Endodermal cell (in vitro differentiated cells): ENCODE results near the gene PIP4K2C. TPM values are rescaled to one million over a fixed set of nuclear protein-coding genes. Genes with fewer than 3 reads are reported as not detected.

ENCODE experiments used
- DNase-seq: peaks from one replicate; pipeline ENCODE4 v3.0.0-alpha.2; 2017
- H3K27ac ChIP-seq: 2 replicates; pipeline ENCODE4 v1.5.1; 2013; ENCODE audit warnings: mild to moderate bottlenecking, low read depth, low read length, moderate library complexity
- H3K27me3 ChIP-seq: 2 replicates; pipeline ENCODE4 v1.6.1; 2013; ENCODE audit warnings: mild to moderate bottlenecking, low read length, moderate library complexity; ENCODE audit not compliant: insufficient read depth, control insufficient read depth, poor library complexity, severe bottlenecking
- H3K36me3 ChIP-seq: 2 replicates; pipeline ENCODE4 v1.7.0; 2013; ENCODE audit warnings: mild to moderate bottlenecking, low read length, moderate library complexity; ENCODE audit not compliant: control insufficient read depth, insufficient read depth
- H3K4me1 ChIP-seq: one replicate; pipeline ENCODE4 v1.7.0; 2013; ENCODE audit warnings: low read length; ENCODE audit not compliant: control insufficient read depth, insufficient read depth
- H3K4me3 ChIP-seq: 2 replicates; pipeline ENCODE4 v1.5.1; 2013; ENCODE audit warnings: mild to moderate bottlenecking, low read length, moderate library complexity
- H3K9ac ChIP-seq: 2 replicates; pipeline ENCODE4 v1.6.1; 2013; ENCODE audit warnings: mild to moderate bottlenecking, low read length, moderate library complexity; ENCODE audit not compliant: poor library complexity, severe bottlenecking; ENCODE audit errors: extremely low read depth
- H3K9me3 ChIP-seq: 2 replicates; pipeline ENCODE4 v1.6.1; 2013; ENCODE audit warnings: mild to moderate bottlenecking, low read length, moderate library complexity; ENCODE audit not compliant: control insufficient read depth
- H3K27ac Mint-ChIP-seq: 2 replicates; pipeline ENCODE4 v1.8.0; 2020; ENCODE audit warnings: mixed read lengths
- H3K27me3 Mint-ChIP-seq: 2 replicates; pipeline ENCODE4 v1.8.0; 2021; ENCODE audit warnings: mild to moderate bottlenecking, mixed read lengths; ENCODE audit not compliant: insufficient read depth
- H3K36me3 Mint-ChIP-seq: 2 replicates; pipeline ENCODE4 v1.8.0; 2020; ENCODE audit warnings: low read depth, mixed read lengths
- H3K4me1 Mint-ChIP-seq: 2 replicates; pipeline ENCODE4 v1.8.0; 2020; ENCODE audit warnings: mixed read lengths
- H3K4me3 Mint-ChIP-seq: 2 replicates; pipeline ENCODE4 v1.8.0; 2020; ENCODE audit warnings: mild to moderate bottlenecking, moderate library complexity, mixed read lengths
- H3K9me3 Mint-ChIP-seq: 2 replicates; pipeline ENCODE4 v1.8.0; 2020; ENCODE audit warnings: mild to moderate bottlenecking, mixed read lengths
- WGBS, 2 experiments: methylation state at CpG; one replicate each; pipeline versions ENCODE4 v1.1.5 to v1.1.7; 2013; ENCODE audit warnings: missing lambda C conversion rate in 2 of 2, mixed read lengths in 1 of 2; ENCODE audit not compliant: insufficient coverage in 1 of 2, insufficient read length in 1 of 2; 5-methylcytosine and 5-hydroxymethylcytosine counted together
- total RNA-seq, 2 donors: library from RNA; stranded (reverse); fragmentation: NEBNext Ultra II Directional in 1 of 2; extraction: Animal tissue kit (Norgen Biotek cat#: 25700) in 1 of 2; gene quantifications; 2 replicates in 1 of 2; 3 replicates in 1 of 2; pipeline ENCODE4 v1.2.1, GENCODE V29; 2021
- TF ChIP-seq, protein P1 (sequence below): fragments of 200-600 bp; sonication (generic); conservative IDR thresholded peaks from 2 replicates; pipeline ENCODE4 v1.5.0; 2021; ENCODE audit warnings: antibody characterized with exemption, mild to moderate bottlenecking

Gene PIP4K2C
- total RNA-seq, 2 donors from 2014 or later: 40.9 to 45.5 TPM

DNA sequence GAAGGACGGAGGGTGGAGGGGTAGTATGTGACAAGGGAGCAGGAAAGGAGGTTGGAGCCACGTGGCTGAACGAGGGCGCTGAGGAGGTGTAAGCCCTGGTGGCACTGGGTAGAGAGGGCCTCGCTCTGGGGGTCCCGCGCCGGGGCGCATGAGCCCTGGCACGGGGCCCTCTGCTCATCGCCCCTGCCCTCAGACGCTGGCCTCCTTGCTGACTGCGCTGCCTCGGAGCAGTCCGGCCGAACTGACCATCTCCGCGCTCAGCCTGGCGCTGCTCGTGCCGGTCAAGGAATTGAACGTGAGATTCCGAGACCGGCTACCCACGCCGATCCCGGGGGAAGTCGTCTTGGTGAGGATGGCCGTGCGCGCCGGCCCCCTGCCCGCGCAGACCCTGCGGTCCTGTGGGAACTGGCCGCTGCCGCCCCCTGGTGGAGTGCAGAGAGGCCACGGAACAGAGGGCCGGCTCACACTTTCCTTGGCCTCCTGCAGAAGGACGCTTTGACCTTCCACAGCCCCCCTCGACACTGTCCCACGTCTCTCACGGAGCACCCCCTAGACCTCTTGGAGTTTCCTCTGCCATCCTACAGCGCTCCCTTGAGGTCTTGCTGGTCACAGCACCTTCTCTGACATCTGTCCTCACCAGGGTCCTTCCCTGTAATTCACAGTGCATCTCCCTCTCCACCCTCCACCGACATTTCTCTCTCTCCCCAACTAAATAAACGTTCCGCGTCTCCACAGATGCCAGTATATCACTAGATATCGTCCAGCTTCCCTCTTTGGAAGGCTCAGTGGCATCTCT is 30.7 kb downstream of the PIP4K2C start:
- Histone ChIP-seq H3K9me3 (no peaks in the 10 kb centered on the region), H3K27ac (no peak overlapping the region), H3K4me1 (no peaks in the 10 kb centered on the region), H3K4me3 (peak overlapping the region; percentile 67), H3K9ac (no peak overlapping the region), H3K36me3 (peaks cover under 1% of the 10 kb centered on the region), H3K27me3 (peaks cover 96% of the 10 kb centered on the region)
- 3 to 5% methylated on average over 26 to 49 of the region's 49 CpGs for WGBS, 2 experiments
- Mint-ChIP-seq H3K9me3 (no peaks in the 10 kb centered on the region), H3K4me3 (peak overlapping the region; percentile 43), H3K27me3 (peaks cover 100% of the 10 kb centered on the region), H3K27ac (no peak overlapping the region), H3K36me3 (no peaks in the 10 kb centered on the region), H3K4me1 (peaks cover 25% of the 10 kb centered on the region)
- TF ChIP-seq, protein P1, sequence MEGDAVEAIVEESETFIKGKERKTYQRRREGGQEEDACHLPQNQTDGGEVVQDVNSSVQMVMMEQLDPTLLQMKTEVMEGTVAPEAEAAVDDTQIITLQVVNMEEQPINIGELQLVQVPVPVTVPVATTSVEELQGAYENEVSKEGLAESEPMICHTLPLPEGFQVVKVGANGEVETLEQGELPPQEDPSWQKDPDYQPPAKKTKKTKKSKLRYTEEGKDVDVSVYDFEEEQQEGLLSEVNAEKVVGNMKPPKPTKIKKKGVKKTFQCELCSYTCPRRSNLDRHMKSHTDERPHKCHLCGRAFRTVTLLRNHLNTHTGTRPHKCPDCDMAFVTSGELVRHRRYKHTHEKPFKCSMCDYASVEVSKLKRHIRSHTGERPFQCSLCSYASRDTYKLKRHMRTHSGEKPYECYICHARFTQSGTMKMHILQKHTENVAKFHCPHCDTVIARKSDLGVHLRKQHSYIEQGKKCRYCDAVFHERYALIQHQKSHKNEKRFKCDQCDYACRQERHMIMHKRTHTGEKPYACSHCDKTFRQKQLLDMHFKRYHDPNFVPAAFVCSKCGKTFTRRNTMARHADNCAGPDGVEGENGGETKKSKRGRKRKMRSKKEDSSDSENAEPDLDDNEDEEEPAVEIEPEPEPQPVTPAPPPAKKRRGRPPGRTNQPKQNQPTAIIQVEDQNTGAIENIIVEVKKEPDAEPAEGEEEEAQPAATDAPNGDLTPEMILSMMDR: peak; percentile 97
- peak; percentile 93 for DNase-seq

DNA sequence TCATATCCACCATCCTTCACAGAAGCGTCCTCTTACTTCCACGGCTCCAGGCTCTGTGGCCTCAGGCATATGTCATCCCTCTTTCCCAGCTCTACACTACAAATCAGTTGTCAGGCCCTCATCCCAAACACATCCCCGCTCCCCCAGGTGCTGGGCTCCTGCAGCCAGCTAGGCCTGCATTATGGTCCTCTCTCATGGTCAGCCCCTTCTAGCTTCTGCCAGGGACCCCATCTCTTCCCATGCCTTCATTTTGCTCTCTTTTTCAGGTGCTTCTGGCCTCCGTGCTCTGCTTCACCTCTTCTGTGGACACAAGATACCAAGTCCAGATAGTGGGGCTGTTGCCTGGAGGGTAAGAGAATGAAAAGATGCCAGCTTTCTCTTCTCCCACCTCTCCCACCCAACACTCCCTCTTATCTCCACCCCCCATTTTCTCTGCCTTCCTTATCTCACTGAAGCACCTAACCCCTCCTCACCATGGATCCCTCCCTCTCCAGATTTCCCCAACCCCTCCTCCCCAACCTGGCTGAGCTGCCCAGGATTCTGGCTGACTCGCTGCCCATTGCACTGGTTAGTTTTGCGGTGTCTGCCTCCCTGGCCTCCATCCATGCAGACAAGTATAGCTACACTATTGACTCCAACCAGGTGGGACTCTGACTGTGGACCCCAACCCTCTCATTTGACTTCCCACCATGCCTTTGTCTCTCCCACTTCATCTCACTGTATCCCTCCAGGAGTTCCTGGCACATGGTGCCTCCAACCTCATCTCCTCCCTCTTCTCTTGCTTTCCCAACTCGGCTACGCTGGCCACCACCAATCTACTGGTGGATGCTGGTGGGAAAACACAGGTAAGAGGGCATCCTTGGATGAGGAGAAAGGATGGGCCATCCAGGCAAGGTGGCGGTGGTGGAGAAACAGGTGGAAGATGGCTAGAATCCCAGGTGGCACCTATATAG is 31.6 kb downstream of the PIP4K2C start:
- peaks cover 25% of the 10 kb centered on the region for H3K4me1 Mint-ChIP-seq
- 88 to 89% methylated on average over 4 to 9 of the region's 9 CpGs for WGBS, 2 experiments
- no peaks in the 10 kb centered on the region for H3K4me1 ChIP-seq
- no peaks in the 10 kb centered on the region for H3K9me3 Mint-ChIP-seq
- H3K36me3 ChIP-seq: no peaks in the 10 kb centered on the region
- H3K4me3 ChIP-seq: no peak overlapping the region
- no peak overlapping the region for H3K27ac Mint-ChIP-seq
- H3K9me3 ChIP-seq: no peaks in the 10 kb centered on the region
- no peak for DNase-seq
- H3K4me3 Mint-ChIP-seq: no peak overlapping the region
- no peaks in the 10 kb centered on the region for H3K36me3 Mint-ChIP-seq
- H3K27me3 Mint-ChIP-seq: peaks cover 100% of the 10 kb centered on the region
- H3K27ac ChIP-seq: no peak overlapping the region
- no peak overlapping the region for H3K9ac ChIP-seq
- peaks cover 99% of the 10 kb centered on the region for H3K27me3 ChIP-seq
- TF ChIP-seq, protein P1: no peak

DNA sequence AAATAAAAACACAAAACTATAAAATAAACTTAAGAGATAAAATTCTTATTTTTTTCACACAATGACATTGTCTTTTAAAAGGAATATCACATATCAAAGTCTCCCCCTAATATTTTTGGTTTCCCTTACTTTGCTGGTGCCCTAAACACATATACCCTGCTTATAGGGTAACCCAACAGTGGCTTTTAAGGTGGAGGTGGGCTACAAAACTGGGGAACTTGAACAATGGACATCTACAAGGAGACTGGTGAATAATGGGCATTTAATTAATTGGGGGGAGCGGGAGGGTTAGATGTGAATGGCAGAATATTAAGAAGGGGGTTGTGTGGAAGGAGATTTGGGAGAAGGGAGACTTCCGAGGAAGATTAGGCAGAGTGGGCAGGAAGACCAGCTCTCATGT is 32.4 kb downstream of the PIP4K2C start:
- Histone ChIP-seq H3K36me3 (no peaks in the 10 kb centered on the region), H3K4me1 (no peaks in the 10 kb centered on the region), H3K4me3 (no peak overlapping the region), H3K9me3 (no peaks in the 10 kb centered on the region), H3K27me3 (peaks cover 99% of the 10 kb centered on the region), H3K27ac (no peak overlapping the region), H3K9ac (no peak overlapping the region)
- peaks cover 25% of the 10 kb centered on the region for H3K4me1 Mint-ChIP-seq
- TF ChIP-seq, protein P1: no peak
- H3K27ac Mint-ChIP-seq: no peak overlapping the region
- H3K4me3 Mint-ChIP-seq: no peak overlapping the region
- DNase-seq: no peak
- WGBS, 2 experiments: 85% methylated on average over 2 of the region's 2 CpGs; no CpG with 5 or more reads in 1 of the 2 experiments
- H3K9me3 Mint-ChIP-seq: no peaks in the 10 kb centered on the region
- peaks cover 100% of the 10 kb centered on the region for H3K27me3 Mint-ChIP-seq
- H3K36me3 Mint-ChIP-seq: no peaks in the 10 kb centered on the region
